ENCODE measurements around the gene TMPO. TPM values are rescaled to one million over a fixed set of nuclear protein-coding genes. Genes with fewer than 3 reads are reported as not detected.
A peak's percentile ranks its signal among the peaks of the same experiment; 100 is the strongest.

Gene TMPO
- total and polyA plus RNA-seq, 10 of the 15 experiments (the other 5 are each of a cell fraction or from before 2014, with no cell fraction given), result 79.8 to 246 (median 179) TPM

DNA sequence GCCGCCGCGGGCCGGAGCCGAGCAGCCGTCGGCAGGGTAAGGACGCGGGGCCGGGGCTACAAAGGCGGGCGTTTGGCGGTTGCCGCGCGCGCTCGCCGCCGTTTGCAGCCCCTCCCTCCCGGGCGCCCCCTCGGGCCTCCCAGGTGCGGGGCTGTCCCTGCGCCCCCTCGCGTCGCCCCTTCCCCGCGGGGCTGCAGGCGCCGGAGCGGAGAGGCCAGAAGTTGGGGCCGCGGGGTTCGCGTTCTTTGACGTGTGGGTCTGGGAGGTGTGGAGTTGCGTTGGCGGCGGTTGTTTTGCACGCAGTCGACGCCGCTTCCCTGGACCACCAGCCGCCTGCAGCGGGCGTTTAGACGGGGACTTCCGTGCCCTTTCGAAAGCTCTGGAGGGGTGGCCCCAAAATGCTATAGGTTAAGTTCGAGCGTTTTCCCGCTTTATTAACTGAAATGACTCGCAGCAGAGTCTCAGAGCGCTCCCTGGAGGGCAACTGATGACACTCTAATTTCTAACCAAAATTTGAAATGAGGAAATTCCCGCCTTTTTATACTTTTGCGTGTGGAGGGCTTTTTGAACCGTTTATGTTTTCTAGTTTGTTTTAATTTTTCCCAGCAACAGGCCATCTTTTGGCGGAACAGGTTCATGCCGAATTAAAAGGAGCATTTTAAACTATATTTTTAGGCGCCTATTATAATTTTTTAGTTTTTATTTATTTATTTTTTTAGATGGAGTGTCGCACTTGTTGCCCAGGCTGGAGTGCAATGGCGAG, 902 bp downstream of the TMPO start (continued):
- TF ChIP-seq E2F8 (IDR thresholded peaks at IDR 0.05; ENCODE audit: low read depth, partially characterized antibody), result peak; percentile 90
- peak in 1 of 2 experiments; percentile 16; a peak in 1 of 4 replicates for TF ChIP-seq ETV6 (conservative IDR thresholded peaks at IDR 0.05 in 1 of 2, IDR thresholded peaks at IDR 0.05 in 1 of 2; ENCODE audit: borderline replicate concordance in 1 of 2, low read depth in 1 of 2)
- TF ChIP-seq IRF4 (IDR thresholded peaks at IDR 0.05; ENCODE audit: low read depth, low read length), result no peak
- no peak for TF ChIP-seq TAF1 (IDR thresholded peaks at IDR 0.05; ENCODE audit: borderline replicate concordance, low read depth, low read length)
- TF ChIP-seq GATAD2B (conservative IDR thresholded peaks at IDR 0.05; ENCODE audit: low read depth), result peak; percentile 97
- no peak for TF ChIP-seq ZNF207 (IDR thresholded peaks at IDR 0.05; ENCODE audit: borderline replicate concordance)
- no peak for TF ChIP-seq YBX1 (IDR thresholded peaks at IDR 0.05)
- peak; percentile 27; the same call in 1 of the 2 replicates for TF ChIP-seq SIN3A (IDR thresholded peaks at IDR 0.05; ENCODE audit: low read depth, low read length)
- TF ChIP-seq ATF7 (IDR thresholded peaks at IDR 0.05; ENCODE audit: low read depth), result 0 out of 2 replicates have a peak, but pooled peaks have one; percentile 52
- TF ChIP-seq CREM (IDR thresholded peaks at IDR 0.05; ENCODE audit: low read depth), result peak; percentile 54; the same call in 1 of the 2 replicates
- peak; percentile 81 for TF ChIP-seq CREB1 (IDR thresholded peaks at IDR 0.05; ENCODE audit: low read depth)
- TF ChIP-seq, protein P1, sequence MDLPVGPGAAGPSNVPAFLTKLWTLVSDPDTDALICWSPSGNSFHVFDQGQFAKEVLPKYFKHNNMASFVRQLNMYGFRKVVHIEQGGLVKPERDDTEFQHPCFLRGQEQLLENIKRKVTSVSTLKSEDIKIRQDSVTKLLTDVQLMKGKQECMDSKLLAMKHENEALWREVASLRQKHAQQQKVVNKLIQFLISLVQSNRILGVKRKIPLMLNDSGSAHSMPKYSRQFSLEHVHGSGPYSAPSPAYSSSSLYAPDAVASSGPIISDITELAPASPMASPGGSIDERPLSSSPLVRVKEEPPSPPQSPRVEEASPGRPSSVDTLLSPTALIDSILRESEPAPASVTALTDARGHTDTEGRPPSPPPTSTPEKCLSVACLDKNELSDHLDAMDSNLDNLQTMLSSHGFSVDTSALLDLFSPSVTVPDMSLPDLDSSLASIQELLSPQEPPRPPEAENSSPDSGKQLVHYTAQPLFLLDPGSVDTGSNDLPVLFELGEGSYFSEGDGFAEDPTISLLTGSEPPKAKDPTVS (IDR thresholded peaks at IDR 0.05; ENCODE audit: low read depth, low read length), result peak; percentile 24; the same call in 1 of the 2 replicates
- TF ChIP-seq CTCF (IDR thresholded peaks at IDR 0.05 in 2 of 3, conservative IDR thresholded peaks at IDR 0.05 in 1 of 3; ENCODE audit: control insufficient read depth in 2 of 3, extremely low read depth in 1 of 3, insufficient read depth in 1 of 3, low read depth in 3 of 3, low read length in 3 of 3), result peak; percentile 48 to 90 (median 71)
- TF ChIP-seq EZH2 (IDR thresholded peaks at IDR 0.05; ENCODE audit: borderline replicate concordance, control insufficient read depth, low read depth, low read length), result no peak
- peak; percentile 65 for TF ChIP-seq NR2F1 (conservative IDR thresholded peaks at IDR 0.05)
- TF ChIP-seq IKZF1 (conservative IDR thresholded peaks at IDR 0.05), result peak; percentile 86
- TF ChIP-seq, protein P2, sequence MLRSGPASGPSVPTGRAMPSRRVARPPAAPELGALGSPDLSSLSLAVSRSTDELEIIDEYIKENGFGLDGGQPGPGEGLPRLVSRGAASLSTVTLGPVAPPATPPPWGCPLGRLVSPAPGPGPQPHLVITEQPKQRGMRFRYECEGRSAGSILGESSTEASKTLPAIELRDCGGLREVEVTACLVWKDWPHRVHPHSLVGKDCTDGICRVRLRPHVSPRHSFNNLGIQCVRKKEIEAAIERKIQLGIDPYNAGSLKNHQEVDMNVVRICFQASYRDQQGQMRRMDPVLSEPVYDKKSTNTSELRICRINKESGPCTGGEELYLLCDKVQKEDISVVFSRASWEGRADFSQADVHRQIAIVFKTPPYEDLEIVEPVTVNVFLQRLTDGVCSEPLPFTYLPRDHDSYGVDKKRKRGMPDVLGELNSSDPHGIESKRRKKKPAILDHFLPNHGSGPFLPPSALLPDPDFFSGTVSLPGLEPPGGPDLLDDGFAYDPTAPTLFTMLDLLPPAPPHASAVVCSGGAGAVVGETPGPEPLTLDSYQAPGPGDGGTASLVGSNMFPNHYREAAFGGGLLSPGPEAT (IDR thresholded peaks at IDR 0.05; ENCODE audit: low read depth), result peak; percentile 83
- TF ChIP-seq DPF2 (IDR thresholded peaks at IDR 0.05), result peak; percentile 76
- 0 out of 3 replicates have a peak, but pooled peaks have one; percentile 56 for TF ChIP-seq POU2F2 (IDR thresholded peaks at IDR 0.05; ENCODE audit: borderline replicate concordance, low read depth, low read length)
- peak; percentile 60 for TF ChIP-seq STAT3 (IDR thresholded peaks at IDR 0.05; ENCODE audit: low read depth, low read length)
- TF ChIP-seq MEF2B (IDR thresholded peaks at IDR 0.05; ENCODE audit: partially characterized antibody, poor library complexity, severe bottlenecking), result peak; percentile 52
- peak; percentile 73 for TF ChIP-seq NBN (IDR thresholded peaks at IDR 0.05)
- peak; percentile 98 for TF ChIP-seq CBX5 (IDR thresholded peaks at IDR 0.05; ENCODE audit: low read depth)

Measured in GM12878 (cell line).